Trophoblast cell (in vitro differentiated cells and primary cell): ENCODE results near the gene P2RX5.

Experiments
- DNase-seq, 2 donors: peaks; one replicate each; pipeline ENCODE4 v3.0.0-alpha.2; 2016
- H2AFZ ChIP-seq: 2 replicates; pipeline ENCODE4 v1.6.1; 2013; ENCODE audit warnings: low read length, moderate library complexity, mild to moderate bottlenecking; ENCODE audit not compliant: insufficient read depth, poor library complexity
- H2AK5ac ChIP-seq: 2 replicates; pipeline ENCODE4 v1.6.1; 2013; ENCODE audit warnings: mild to moderate bottlenecking, low read length
- H2BK120ac ChIP-seq: 2 replicates; pipeline ENCODE4 v1.6.1; 2013; ENCODE audit warnings: low read length, mild to moderate bottlenecking, moderate library complexity; ENCODE audit not compliant: insufficient read depth, poor library complexity
- H2BK12ac ChIP-seq: 2 replicates; pipeline ENCODE4 v1.6.1; 2013; ENCODE audit warnings: mild to moderate bottlenecking, low read length, moderate library complexity
- H2BK5ac ChIP-seq: 2 replicates; pipeline ENCODE4 v1.6.1; 2013; ENCODE audit warnings: low read length, low read depth, moderate library complexity, mild to moderate bottlenecking; ENCODE audit not compliant: poor library complexity
- H3K14ac ChIP-seq: 2 replicates; pipeline ENCODE4 v1.6.1; 2013; ENCODE audit warnings: mild to moderate bottlenecking, low read length
- H3K18ac ChIP-seq: 2 replicates; pipeline ENCODE4 v1.6.1; 2013; ENCODE audit warnings: mild to moderate bottlenecking, low read length
- H3K23ac ChIP-seq: 2 replicates; pipeline ENCODE4 v1.6.1; 2013; ENCODE audit warnings: low read length
- H3K27ac ChIP-seq: 2 replicates; pipeline ENCODE4 v1.5.1; 2013; ENCODE audit warnings: low read depth, mild to moderate bottlenecking, inconsistent platforms, low read length, moderate library complexity
- H3K27me3 ChIP-seq: 2 replicates; pipeline ENCODE4 v1.6.1; 2013; ENCODE audit warnings: inconsistent platforms, mild to moderate bottlenecking, low read length, moderate library complexity; ENCODE audit not compliant: insufficient read depth
- H3K36me3 ChIP-seq, 2 experiments: 1 replicate in 1 of 2; 2 replicates in 1 of 2; pipeline ENCODE4 v1.6.1; 2013; ENCODE audit warnings: low read length in 2 of 2, mild to moderate bottlenecking in 2 of 2, moderate library complexity in 1 of 2; ENCODE audit not compliant: insufficient read depth in 2 of 2, control insufficient read depth in 1 of 2
- H3K4ac ChIP-seq: 2 replicates; pipeline ENCODE4 v1.6.1; 2013; ENCODE audit warnings: low read depth, mild to moderate bottlenecking, low read length, moderate library complexity
- H3K4me1 ChIP-seq, 2 experiments: 1 replicate in 1 of 2; 2 replicates in 1 of 2; pipeline ENCODE4 v1.6.1; 2013; ENCODE audit warnings: low read length in 2 of 2, mild to moderate bottlenecking in 2 of 2, moderate library complexity in 1 of 2; ENCODE audit not compliant: insufficient read depth in 2 of 2, control insufficient read depth in 1 of 2
- H3K4me2 ChIP-seq: 2 replicates; pipeline ENCODE4 v1.6.1; 2013; ENCODE audit warnings: inconsistent platforms, mild to moderate bottlenecking, low read length, moderate library complexity
- H3K4me3 ChIP-seq: 2 replicates; pipeline ENCODE4 v1.5.1; 2013; ENCODE audit warnings: mild to moderate bottlenecking, low read depth, low read length, inconsistent platforms
- H3K79me1 ChIP-seq: one replicate; pipeline ENCODE4 v1.6.1; 2013; ENCODE audit warnings: low read length
- H3K79me2 ChIP-seq: 2 replicates; pipeline ENCODE4 v1.6.1; 2013; ENCODE audit warnings: low read length, mild to moderate bottlenecking; ENCODE audit not compliant: control insufficient read depth, insufficient read depth, poor library complexity
- H3K9ac ChIP-seq: 2 replicates; pipeline ENCODE4 v1.6.1; 2013; ENCODE audit warnings: mild to moderate bottlenecking, low read length
- H3K9me3 ChIP-seq: 2 replicates; pipeline ENCODE4 v1.6.1; 2013; ENCODE audit warnings: low read depth, mild to moderate bottlenecking, control low read depth, inconsistent platforms, low read length; ENCODE audit not compliant: insufficient read depth
- H4K12ac ChIP-seq: 2 replicates; pipeline ENCODE4 v1.6.1; 2013; ENCODE audit warnings: low read depth, mild to moderate bottlenecking, low read length, moderate library complexity
- H4K8ac ChIP-seq: 2 replicates; pipeline ENCODE4 v1.6.1; 2013; ENCODE audit warnings: low read depth, mild to moderate bottlenecking, low read length, moderate library complexity
- H4K91ac ChIP-seq: one replicate; pipeline ENCODE4 v1.6.1; 2013; ENCODE audit warnings: low read depth, mild to moderate bottlenecking, low read length, moderate library complexity
- WGBS: extraction: QIAGEN DNeasy Blood & Tissue Kit; methylation state at CpG from one replicate; pipeline ENCODE4 v1.1.7; 2013; ENCODE audit warnings: missing lambda C conversion rate; ENCODE audit not compliant: insufficient read length, insufficient coverage; ENCODE audit errors: extremely low coverage; 5-methylcytosine and 5-hydroxymethylcytosine counted together

P2RX5 gene

DNA sequence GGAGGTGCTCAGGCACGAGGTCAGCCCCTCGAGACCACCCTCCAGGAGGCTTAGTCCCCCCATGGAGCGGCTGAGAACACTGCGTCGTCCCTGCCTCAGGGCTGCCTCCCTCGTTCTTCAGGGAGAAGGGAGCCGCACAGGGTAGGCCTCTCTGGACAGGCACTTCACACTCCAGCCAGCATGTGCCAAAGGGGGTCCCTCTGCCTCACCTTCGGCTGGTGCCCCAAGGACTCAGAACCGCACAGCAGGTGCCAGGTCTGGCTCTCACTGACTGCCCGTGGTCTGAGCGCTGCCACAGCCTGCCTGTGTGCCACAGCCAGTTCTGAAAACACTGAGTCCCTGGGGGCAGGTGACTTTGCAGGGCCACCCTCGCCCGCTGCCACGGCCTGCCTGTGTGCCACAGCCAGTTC is 7.1 kb downstream of the P2RX5 start:
- H2BK12ac ChIP-seq = no peak overlapping the region
- no peak overlapping the region for H4K8ac ChIP-seq
- no peak overlapping the region for H3K4me3 ChIP-seq
- DNase-seq = no peak
- no peak overlapping the region for H4K12ac ChIP-seq
- H4K91ac ChIP-seq = no peak overlapping the region
- no peak overlapping the region for H2BK120ac ChIP-seq
- H2AK5ac ChIP-seq = no peak overlapping the region
- no peak overlapping the region for H3K9ac ChIP-seq
- no peak overlapping the region for H3K23ac ChIP-seq
- no peaks in the 10 kb centered on the region for H3K36me3 ChIP-seq
- no peak overlapping the region for H3K18ac ChIP-seq
- no peak overlapping the region for H3K4ac ChIP-seq
- no peak overlapping the region for H2AFZ ChIP-seq
- H3K4me1 ChIP-seq = no peaks in the 10 kb centered on the region
- no peak overlapping the region for H3K27ac ChIP-seq
- no peak overlapping the region for H3K14ac ChIP-seq
- H3K79me2 ChIP-seq = no peaks in the 10 kb centered on the region
- no peaks in the 10 kb centered on the region for H3K79me1 ChIP-seq
- no CpG with 5 or more reads among the region's 14 CpGs for WGBS
- H3K27me3 ChIP-seq = no peaks in the 10 kb centered on the region
- H3K4me2 ChIP-seq = no peak overlapping the region
- H3K9me3 ChIP-seq = peaks cover 2% of the 10 kb centered on the region
- H2BK5ac ChIP-seq = no peak overlapping the region

- Histone ChIP-seq H3K36me3 (no peaks in the 10 kb centered on the region), H4K8ac (no peak overlapping the region), H3K14ac (no peak overlapping the region), H2BK120ac (no peak overlapping the region), H3K4me3 (no peak overlapping the region), H3K4me2 (no peak overlapping the region), H3K9me3 (peaks cover 2% of the 10 kb centered on the region), H3K79me1 (no peaks in the 10 kb centered on the region), H2AFZ (no peak overlapping the region), H2AK5ac (no peak overlapping the region), H4K91ac (no peak overlapping the region), H3K79me2 (no peaks in the 10 kb centered on the region), H2BK12ac (no peak overlapping the region), H3K23ac (no peak overlapping the region), H3K4ac (no peak overlapping the region), H3K9ac (no peak overlapping the region), H3K27ac (no peak overlapping the region), H2BK5ac (no peak overlapping the region), H4K12ac (no peak overlapping the region), H3K18ac (no peak overlapping the region), H3K4me1 (no peaks in the 10 kb centered on the region), H3K27me3 (no peaks in the 10 kb centered on the region)
- WGBS = no CpG with 5 or more reads among the region's 19 CpGs
- no peak for DNase-seq
Observed at GRCh38 chr17:3688027-3688553, 7.9 kb downstream of the P2RX5 start.

DNA sequence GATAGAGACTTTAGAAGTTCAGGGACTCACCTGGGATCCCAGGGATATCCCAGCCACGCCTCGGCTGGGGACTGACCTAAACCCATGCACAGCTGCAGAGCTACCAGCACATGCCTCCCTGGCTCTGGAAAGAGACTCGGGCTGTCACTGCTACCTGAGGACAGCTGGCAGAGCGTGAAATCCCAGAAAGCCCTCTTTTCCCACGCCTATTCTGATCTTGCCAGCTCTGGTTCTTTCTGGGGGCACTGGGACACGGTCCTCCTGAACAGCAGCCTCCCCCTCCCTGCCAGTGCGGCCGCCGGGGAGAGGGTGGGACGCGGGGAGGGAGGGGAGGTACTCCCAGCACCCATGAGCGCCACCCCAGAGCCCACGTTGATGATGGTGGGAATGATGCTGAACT is 10.8 kb downstream of the P2RX5 start:
- Histone ChIP-seq H3K4me2 (no peak overlapping the region), H2AK5ac (no peak overlapping the region), H3K23ac (no peak overlapping the region), H3K4me3 (no peak overlapping the region), H3K27ac (no peak overlapping the region), H4K8ac (no peak overlapping the region), H3K9ac (no peak overlapping the region), H3K9me3 (peaks cover 2% of the 10 kb centered on the region), H3K36me3 (no peaks in the 10 kb centered on the region), H3K4me1 (no peaks in the 10 kb centered on the region), H3K4ac (no peak overlapping the region), H2BK5ac (no peak overlapping the region), H4K12ac (no peak overlapping the region), H3K79me2 (no peaks in the 10 kb centered on the region), H2AFZ (no peak overlapping the region), H3K27me3 (no peaks in the 10 kb centered on the region), H3K18ac (no peak overlapping the region), H3K79me1 (no peaks in the 10 kb centered on the region), H3K14ac (no peak overlapping the region), H2BK120ac (no peak overlapping the region), H4K91ac (no peak overlapping the region), H2BK12ac (no peak overlapping the region)
- DNase-seq = no peak
- no CpG with 5 or more reads among the region's 13 CpGs for WGBS

- Histone ChIP-seq H3K36me3 (no peaks in the 10 kb centered on the region), H2AK5ac (no peak overlapping the region), H2BK12ac (no peak overlapping the region), H3K18ac (no peak overlapping the region), H3K4me1 (no peaks in the 10 kb centered on the region), H3K4me2 (no peak overlapping the region), H3K27me3 (no peaks in the 10 kb centered on the region), H3K9ac (no peak overlapping the region), H2BK5ac (no peak overlapping the region), H2BK120ac (no peak overlapping the region), H3K14ac (no peak overlapping the region), H4K91ac (no peak overlapping the region), H4K12ac (no peak overlapping the region), H3K79me1 (no peaks in the 10 kb centered on the region), H2AFZ (no peak overlapping the region), H3K4ac (no peak overlapping the region), H4K8ac (no peak overlapping the region), H3K27ac (no peak overlapping the region), H3K23ac (no peak overlapping the region), H3K79me2 (no peaks in the 10 kb centered on the region), H3K4me3 (no peak overlapping the region), H3K9me3 (no peaks in the 10 kb centered on the region)
- no CpG with 5 or more reads among the region's 10 CpGs for WGBS
- peak in 1 of 2 donors; percentile 60 for DNase-seq
Observed at GRCh38 chr17:3683054-3683511, 12.9 kb downstream of the P2RX5 start.
